Endothelial cell of umbilical vein (primary cell): ENCODE measurements around the gene SLC22A23.

Source experiments
- EZH2 ChIP-seq: IDR thresholded peaks from 2 replicates; pipeline ENCODE4 v1.6.1; 2012; ENCODE audit warnings: borderline replicate concordance, low read depth, mild to moderate bottlenecking, moderate library complexity, low read length, inconsistent platforms; ENCODE audit not compliant: severe bottlenecking
- FOS ChIP-seq: IDR thresholded peaks from 2 replicates; pipeline ENCODE4 v1.6.1; 2011; ENCODE audit warnings: mild to moderate bottlenecking, low read length, moderate library complexity, borderline replicate concordance; ENCODE audit not compliant: insufficient read depth
- MAX ChIP-seq: IDR thresholded peaks from 2 replicates; pipeline ENCODE4 v1.6.1; 2011; ENCODE audit not compliant: insufficient read depth, insufficient read length
- MYC ChIP-seq: IDR thresholded peaks from one replicate; pipeline ENCODE4 v1.6.1; 2011; ENCODE audit warnings: mild to moderate bottlenecking, low read depth, low read length
- POLR2A ChIP-seq: IDR thresholded peaks from 2 replicates; pipeline ENCODE4 v1.6.1; 2012; ENCODE audit warnings: low read depth, mild to moderate bottlenecking, control low read depth, low read length
- POLR2AphosphoS5 ChIP-seq: IDR thresholded peaks from 2 replicates; pipeline ENCODE4 v1.6.1; 2012; ENCODE audit warnings: low read depth, mild to moderate bottlenecking, control low read depth, low read length, moderate library complexity; ENCODE audit not compliant: insufficient read depth
- TF ChIP-seq, protein P1 (sequence below), 2 donors: IDR thresholded peaks; 1 replicate in 1 of 2; 2 replicates in 1 of 2; pipeline ENCODE4 v1.5.1; 2011; ENCODE audit warnings: low read length in 2 of 2, mild to moderate bottlenecking in 2 of 2, moderate library complexity in 2 of 2, control low read depth in 1 of 2, inconsistent platforms in 1 of 2, low read depth in 1 of 2; ENCODE audit not compliant: insufficient read depth in 1 of 2; ENCODE audit errors: extremely low read depth in 1 of 2

- TF ChIP-seq POLR2A (no peak), EZH2 (no peak), POLR2AphosphoS5 (no peak), FOS (no peak), MAX (no peak), MYC (no peak)
- TF ChIP-seq, protein P1, sequence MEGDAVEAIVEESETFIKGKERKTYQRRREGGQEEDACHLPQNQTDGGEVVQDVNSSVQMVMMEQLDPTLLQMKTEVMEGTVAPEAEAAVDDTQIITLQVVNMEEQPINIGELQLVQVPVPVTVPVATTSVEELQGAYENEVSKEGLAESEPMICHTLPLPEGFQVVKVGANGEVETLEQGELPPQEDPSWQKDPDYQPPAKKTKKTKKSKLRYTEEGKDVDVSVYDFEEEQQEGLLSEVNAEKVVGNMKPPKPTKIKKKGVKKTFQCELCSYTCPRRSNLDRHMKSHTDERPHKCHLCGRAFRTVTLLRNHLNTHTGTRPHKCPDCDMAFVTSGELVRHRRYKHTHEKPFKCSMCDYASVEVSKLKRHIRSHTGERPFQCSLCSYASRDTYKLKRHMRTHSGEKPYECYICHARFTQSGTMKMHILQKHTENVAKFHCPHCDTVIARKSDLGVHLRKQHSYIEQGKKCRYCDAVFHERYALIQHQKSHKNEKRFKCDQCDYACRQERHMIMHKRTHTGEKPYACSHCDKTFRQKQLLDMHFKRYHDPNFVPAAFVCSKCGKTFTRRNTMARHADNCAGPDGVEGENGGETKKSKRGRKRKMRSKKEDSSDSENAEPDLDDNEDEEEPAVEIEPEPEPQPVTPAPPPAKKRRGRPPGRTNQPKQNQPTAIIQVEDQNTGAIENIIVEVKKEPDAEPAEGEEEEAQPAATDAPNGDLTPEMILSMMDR (IDR thresholded peaks at IDR 0.05; ENCODE audit: extremely low read depth in 1 of 2, insufficient read depth in 1 of 2, low read depth in 1 of 2, low read length in 2 of 2): no peak
Observed at GRCh38 chr6:3291346-3291745, 165.5 kb downstream of the SLC22A23 start.
